Esophagus muscularis mucosa (tissue), 3 donors: ENCODE results near the gene GPATCH2.

ENCODE experiments used
- CTCF ChIP-seq, 3 experiments: fragments of 200-600 bp in 2 of 3; fragments of 450-650 bp in 1 of 3; sonication (generic) in 2 of 3; IDR thresholded peaks; one replicate each; pipeline ENCODE4 v1.5.1; 2017 to 2019; ENCODE audit warnings: antibody characterized with exemption in 3 of 3, mild to moderate bottlenecking in 2 of 3, moderate library complexity in 1 of 3
- POLR2A ChIP-seq: fragments of 450-650 bp; IDR thresholded peaks from one replicate; pipeline ENCODE4 v1.6.1; 2017; ENCODE audit warnings: antibody characterized with exemption, moderate library complexity, mild to moderate bottlenecking, low read depth

DNA sequence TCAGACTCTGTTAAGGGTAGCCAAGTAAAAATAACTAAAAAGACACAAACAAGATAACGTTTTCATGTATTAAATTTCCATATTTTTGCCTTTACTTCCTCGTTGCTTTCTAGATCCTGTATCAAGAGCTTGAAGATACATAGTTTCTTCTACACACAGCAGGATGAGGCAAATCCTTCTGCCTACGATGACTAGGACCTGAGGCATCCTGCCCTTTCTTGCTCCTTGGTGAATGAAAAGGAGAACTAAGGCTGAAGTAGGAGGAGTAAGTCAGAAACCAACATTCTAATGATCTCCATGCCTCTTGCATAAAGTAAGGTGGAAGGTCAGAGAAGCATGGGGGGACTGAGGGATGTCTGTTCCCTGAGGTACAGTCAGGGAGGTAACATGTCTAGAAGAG is 102.6 kb downstream of the GPATCH2 start:
- TF ChIP-seq CTCF (IDR thresholded peaks at IDR 0.05) (no peak), POLR2A (no peak)
